IPS-18c (cell line): Measurements from ENCODE around the gene TMEM115.

Source experiments
- H3K4me3 ChIP-seq: 2 replicates; pipeline ENCODE4 v1.7.0; 2013; ENCODE audit warnings: low read depth, mild to moderate bottlenecking, low read length, moderate library complexity; ENCODE audit not compliant: insufficient read depth
- H3K9me3 ChIP-seq: one replicate; pipeline ENCODE4 v1.6.1; 2013; ENCODE audit warnings: mild to moderate bottlenecking, low read length, moderate library complexity; ENCODE audit not compliant: control insufficient read depth, insufficient read depth

The TMEM115 gene

GRCh38 chr3:50358355-50358910, 888 bp downstream of the TMEM115 start:
- Histone ChIP-seq H3K9me3 (peaks cover 2% of the 10 kb centered on the region), H3K4me3 (peak overlapping the region; percentile 84)

DNA sequence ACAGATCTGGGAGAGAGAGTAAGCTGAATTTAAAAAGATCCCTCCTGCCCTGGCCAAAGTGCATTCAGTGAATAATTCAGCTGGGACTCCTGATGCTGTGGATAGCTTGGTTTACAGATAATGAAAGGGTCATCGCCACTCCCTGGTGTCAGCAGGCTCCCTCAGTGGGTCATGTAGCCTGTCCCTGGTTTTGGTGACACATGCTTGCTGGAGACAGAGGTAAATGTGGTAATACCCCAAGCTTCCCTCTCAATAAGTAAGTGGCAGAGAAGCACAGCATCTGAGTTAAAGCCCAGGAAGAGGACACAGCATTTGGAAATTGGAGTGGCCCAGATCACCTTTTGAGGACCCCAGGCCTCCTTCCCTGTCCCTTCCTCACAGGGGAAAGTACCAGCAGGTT, 1.8 kb downstream of the TMEM115 start:
- Histone ChIP-seq H3K4me3 (peak overlapping the region; percentile 84; the same call in 1 of the 2 replicates), H3K9me3 (peaks cover 2% of the 10 kb centered on the region)

GRCh38 chr3:50356553-50356952, 2.8 kb downstream of the TMEM115 start:
- Histone ChIP-seq H3K4me3 (no peak overlapping the region), H3K9me3 (peaks cover 2% of the 10 kb centered on the region)

- Histone ChIP-seq H3K4me3 (no peak overlapping the region), H3K9me3 (peaks cover 2% of the 10 kb centered on the region)
Measured at GRCh38 chr3:50355829-50356552, 3.3 kb downstream of the TMEM115 start.

- H3K4me3 ChIP-seq = no peak overlapping the region
- H3K9me3 ChIP-seq = peaks cover 2% of the 10 kb centered on the region
Measured at GRCh38 chr3:50354850-50355249, 4.5 kb downstream of the TMEM115 start.

- Histone ChIP-seq H3K9me3 (peaks cover 2% of the 10 kb centered on the region), H3K4me3 (no peak overlapping the region)
Measured at GRCh38 chr3:50354186-50354764, 5.0 kb downstream of the TMEM115 start.

DNA sequence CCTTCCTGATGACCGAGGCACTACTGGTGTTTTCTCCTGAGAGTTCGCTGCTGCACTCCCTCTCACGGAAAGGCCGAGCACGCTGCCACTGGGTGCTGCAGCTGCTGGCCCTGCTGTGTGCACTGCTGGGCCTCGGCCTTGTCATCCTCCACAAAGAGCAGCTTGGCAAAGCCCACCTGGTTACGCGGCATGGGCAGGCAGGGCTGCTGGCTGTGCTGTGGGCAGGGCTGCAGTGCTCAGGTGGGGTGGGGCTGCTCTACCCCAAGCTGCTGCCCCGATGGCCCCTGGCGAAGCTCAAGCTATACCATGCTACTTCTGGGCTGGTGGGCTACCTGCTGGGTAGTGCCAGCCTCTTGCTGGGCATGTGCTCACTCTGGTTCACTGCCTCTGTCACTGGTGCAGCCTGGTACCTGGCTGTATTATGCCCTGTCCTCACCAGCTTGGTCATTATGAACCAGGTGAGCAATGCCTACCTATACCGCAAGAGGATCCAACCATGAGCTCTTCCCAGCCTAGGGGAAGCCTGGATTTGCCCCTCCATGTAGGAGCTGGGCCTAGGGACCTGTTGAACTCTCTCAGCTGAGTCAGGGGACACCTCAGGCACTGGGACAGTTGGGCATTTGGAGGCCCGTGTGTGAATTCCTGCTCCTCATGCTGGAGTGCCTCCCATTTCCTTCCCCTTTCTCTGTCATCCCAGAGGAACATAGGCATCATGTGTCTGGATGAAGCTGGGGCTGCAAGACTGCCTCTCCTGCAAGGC, 5.9 kb downstream of the TMEM115 start:
- H3K4me3 ChIP-seq = no peak overlapping the region

DNA sequence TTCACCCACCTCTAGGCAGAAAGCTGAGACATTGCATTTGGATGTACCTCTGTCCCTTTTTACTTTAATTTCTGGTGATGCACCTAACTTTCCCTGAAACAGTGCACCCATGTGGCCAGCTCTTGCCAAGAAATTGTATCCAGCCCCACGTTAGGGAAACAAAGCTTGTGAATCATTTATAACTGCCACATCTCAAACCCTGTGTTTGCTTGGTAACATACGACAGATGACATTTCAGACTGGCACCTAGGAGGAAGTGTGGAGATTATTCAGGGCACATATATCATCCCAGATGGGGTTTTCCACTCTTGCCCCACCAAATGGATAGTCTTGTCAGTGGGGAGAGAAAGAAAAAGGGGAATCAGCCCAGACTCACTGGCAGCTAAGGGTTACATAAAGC, 6.5 kb downstream of the TMEM115 start:
- H3K9me3 ChIP-seq = no peaks in the 10 kb centered on the region
- H3K4me3 ChIP-seq = no peak overlapping the region

More for the DNA sequence above, 5.9 kb downstream of the TMEM115 start:
- H3K9me3 ChIP-seq = no peaks in the 10 kb centered on the region

DNA sequence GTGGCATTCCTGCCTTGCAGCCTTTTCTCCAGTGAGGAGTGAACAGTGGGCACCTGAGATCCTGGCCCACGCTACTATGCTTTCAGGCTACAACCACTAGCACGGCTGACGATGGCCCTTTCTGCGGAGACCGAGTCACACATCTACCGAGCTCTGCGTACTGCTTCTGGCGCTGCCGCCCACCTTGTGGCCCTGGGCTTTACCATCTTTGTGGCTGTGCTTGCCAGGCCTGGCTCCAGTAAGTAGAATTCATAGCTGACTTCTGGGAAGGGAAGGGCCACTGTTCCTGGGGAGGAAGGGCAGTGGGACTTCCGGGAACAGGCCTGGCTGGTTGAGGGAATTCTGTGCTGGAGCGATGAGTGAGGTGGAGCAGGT, 8.0 kb downstream of the TMEM115 start:
- Histone ChIP-seq H3K4me3 (peak overlapping the region; percentile 95), H3K9me3 (no peaks in the 10 kb centered on the region)

DNA sequence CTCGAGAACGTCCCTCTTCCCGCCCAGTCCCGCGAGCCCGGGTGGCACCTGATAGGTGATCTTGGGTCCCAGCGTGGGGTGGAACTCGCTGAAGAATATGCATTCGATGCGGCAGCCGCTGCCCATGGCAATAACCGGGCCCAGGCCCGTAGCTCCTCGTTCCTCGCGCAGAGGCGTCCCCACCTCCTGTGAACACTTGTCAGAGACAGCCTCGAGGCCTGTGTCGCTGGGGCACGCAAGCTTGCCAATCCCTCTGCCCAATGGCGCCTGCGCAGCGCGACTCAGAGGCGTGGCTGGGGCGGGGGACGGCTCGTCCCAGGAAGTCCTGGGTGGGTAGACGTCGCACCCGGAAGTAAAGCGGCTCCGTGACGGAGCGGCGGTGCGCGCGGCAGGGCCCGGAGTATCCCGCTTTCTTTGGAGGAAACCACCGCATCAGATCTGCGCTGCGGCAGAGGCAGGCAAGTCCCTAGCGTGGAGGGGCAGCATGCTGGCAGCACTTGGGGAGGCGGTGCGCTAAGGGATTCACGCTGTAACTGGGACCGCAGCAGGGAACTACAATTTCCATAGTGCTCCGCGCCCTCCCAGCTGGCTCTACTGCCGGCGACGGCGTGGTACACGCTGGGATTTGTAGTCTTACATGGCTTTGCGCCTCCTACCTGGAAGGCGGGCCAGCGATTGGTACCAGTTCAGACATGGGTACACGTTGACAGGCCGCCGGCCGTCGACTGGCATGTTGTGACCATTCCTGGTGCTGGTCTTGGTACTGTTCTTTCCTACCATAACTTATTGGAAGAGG, 8.6 kb downstream of the TMEM115 start, which contains the start of the genes CYB561D2 and NPRL2:
Gene CYB561D2, plus strand, starts transcription at position 336 of the 796 bp plus-strand sequence. CDS start 572 bp downstream, outside the sequence.
Gene NPRL2, minus strand, starts transcription at position 249 of the 796 bp plus-strand sequence. Its CDS starts 123 bp downstream, at position 126.
- Histone ChIP-seq H3K9me3 (no peaks in the 10 kb centered on the region), H3K4me3 (peak within 1 kb of the TSS; percentile 95)

- Histone ChIP-seq H3K9me3 (no peaks in the 10 kb centered on the region), H3K4me3 (peak overlapping the region; percentile 95)
Measured at GRCh38 chr3:50350213-50350526, 9.2 kb downstream of the TMEM115 start.

DNA sequence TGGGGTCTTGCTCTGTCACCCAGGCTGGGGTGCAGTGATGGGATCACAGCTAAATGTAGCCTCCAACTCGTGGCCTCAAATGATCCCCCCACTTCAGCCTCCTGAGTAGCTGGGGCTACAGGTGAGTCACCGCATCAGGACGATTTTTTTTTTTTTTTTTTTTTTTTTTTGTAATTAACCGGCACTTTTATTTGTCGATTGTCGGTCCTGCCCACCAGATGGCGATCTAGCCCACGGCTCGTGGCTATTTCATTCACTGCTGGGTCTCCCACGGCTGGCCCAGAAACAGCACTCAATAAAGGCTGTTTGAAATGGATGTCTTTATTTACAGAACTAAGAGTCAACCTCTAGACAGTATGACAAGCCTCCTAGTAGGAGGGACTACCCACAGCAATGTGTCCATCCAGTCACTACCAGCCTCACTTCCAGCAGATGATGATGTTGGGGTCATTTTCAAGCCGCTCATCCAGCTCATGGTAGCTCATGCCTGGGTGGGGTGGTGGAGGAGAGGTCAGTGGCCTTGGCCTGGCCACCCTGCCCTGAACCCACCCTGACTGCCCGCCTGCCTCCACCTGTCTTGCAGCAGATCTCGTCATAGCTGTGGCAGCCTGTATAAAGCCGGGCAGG, 12.0 kb downstream of the TMEM115 start:
- Histone ChIP-seq H3K4me3 (no peak overlapping the region), H3K9me3 (no peaks in the 10 kb centered on the region)

- H3K9me3 ChIP-seq = no peaks in the 10 kb centered on the region
- H3K4me3 ChIP-seq = peak within 1 kb of the TSS; percentile 38
Measured at GRCh38 chr3:50345586-50346234, 13.6 kb downstream of the TMEM115 start, which contains the start of gene ZMYND10. Gene ZMYND10, minus strand, starts transcription at chr3:50345732. Its CDS starts 153 bp downstream, at chr3:50345579.

- peak overlapping the region; percentile 38; the same call in 1 of the 2 replicates for H3K4me3 ChIP-seq
- no peaks in the 10 kb centered on the region for H3K9me3 ChIP-seq
Measured at GRCh38 chr3:50345008-50345407, 14.3 kb downstream of the TMEM115 start.

DNA sequence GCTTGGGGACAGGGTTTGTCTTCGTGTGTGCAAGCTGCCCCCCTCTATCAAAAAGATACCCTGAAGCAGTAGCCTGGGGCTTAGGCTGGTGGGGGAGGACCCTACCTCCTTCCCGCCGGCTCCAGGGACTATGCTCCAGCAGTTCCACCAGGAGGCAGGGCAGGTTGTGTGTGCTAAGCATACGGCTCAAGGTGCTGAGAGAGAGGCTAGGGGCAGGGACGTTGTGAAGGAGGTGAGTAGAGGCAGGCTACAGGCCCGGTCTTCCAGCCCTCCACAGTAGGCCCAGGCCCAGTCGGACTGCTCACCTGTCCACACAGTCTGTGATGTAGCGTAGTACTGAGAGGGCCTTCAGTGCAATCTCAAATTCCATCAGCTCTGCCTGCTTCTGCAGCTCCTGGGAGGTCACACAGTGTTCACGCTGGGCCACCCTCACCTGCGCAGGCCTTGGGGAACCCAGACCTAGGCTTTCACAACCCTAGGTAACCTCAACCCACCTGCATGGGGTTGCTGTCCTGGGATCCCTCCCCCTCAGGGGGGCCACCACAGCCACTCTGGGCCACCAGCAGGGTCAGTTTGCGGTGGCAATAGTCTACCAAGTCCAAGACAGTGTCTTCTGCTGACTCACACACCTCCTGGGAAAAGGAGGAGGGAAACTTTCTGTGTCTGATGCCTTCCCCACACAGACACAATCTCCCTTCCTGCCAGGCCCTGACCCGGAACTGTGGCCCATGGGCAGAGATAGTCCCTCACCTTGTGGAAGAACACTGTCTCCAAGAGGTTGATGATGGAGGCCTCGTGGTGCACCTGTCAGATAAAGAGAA, 16.3 kb downstream of the TMEM115 start:
- Histone ChIP-seq H3K4me3 (no peak overlapping the region), H3K9me3 (no peaks in the 10 kb centered on the region)
